Measurements from ENCODE around the gene APOA5. TPM values are rescaled to one million over a fixed set of nuclear protein-coding genes. Genes with fewer than 3 reads are reported as not detected.
A peak's percentile ranks its signal among the peaks of the same experiment; 100 is the strongest.

APOA5 gene
- total and polyA plus RNA-seq, 2 of the 13 experiments (the other 11 are each of a cell fraction or from before 2014, with no cell fraction given), result 44.0 to 49.1 TPM

- TF ChIP-seq ZNF367 (CRISPR knock-in tag; IDR thresholded peaks at IDR 0.05; ENCODE audit: borderline replicate concordance), result no peak
- TF ChIP-seq KDM2A (CRISPR knock-in tag; IDR thresholded peaks at IDR 0.05; ENCODE audit: borderline replicate concordance, low read depth), result peak; percentile 62; the same call in 1 of the 2 replicates
- TF ChIP-seq EZH2 (conservative IDR thresholded peaks at IDR 0.05; ENCODE audit: low read depth, low read length), result no peak
- peak; percentile 58; the same call in 1 of the 2 replicates for TF ChIP-seq ZBTB43 (CRISPR knock-in tag; conservative IDR thresholded peaks at IDR 0.05)
- no peak for TF ChIP-seq ZNF24 (IDR thresholded peaks at IDR 0.05)
- TF ChIP-seq NFAT5 (CRISPR knock-in tag; IDR thresholded peaks at IDR 0.05), result peak; percentile 59; the same call in 1 of the 2 replicates
- peak; percentile 75 for TF ChIP-seq ZNF784 (CRISPR knock-in tag; IDR thresholded peaks at IDR 0.05; ENCODE audit: borderline replicate concordance)
- peak; percentile 56; the same call in 1 of the 2 replicates for TF ChIP-seq CEBPG (CRISPR knock-in tag; IDR thresholded peaks at IDR 0.05)
- TF ChIP-seq POLR2AphosphoS2 (IDR thresholded peaks at IDR 0.05; ENCODE audit: low read depth, low read length), result peak; percentile 83; the same call in 1 of the 2 replicates
- TF ChIP-seq ATF1 (CRISPR knock-in tag; IDR thresholded peaks at IDR 0.05), result no peak
- peak; percentile 95; the same call in 1 of the 2 replicates for TF ChIP-seq SNAI1 (CRISPR knock-in tag; IDR thresholded peaks at IDR 0.05; ENCODE audit: borderline replicate concordance)
- TF ChIP-seq CHD2 (IDR thresholded peaks at IDR 0.05; ENCODE audit: low read depth, low read length), result no peak
- TF ChIP-seq NAIF1 (CRISPR knock-in tag; IDR thresholded peaks at IDR 0.05; ENCODE audit: borderline replicate concordance), result no peak
- TF ChIP-seq SYNCRIP (IDR thresholded peaks at IDR 0.05; ENCODE audit: insufficient read depth, low read depth, low read length), result no peak
- no peak for TF ChIP-seq ZZZ3 (CRISPR knock-in tag; IDR thresholded peaks at IDR 0.05; ENCODE audit: borderline replicate concordance)
- TF ChIP-seq SALL1 (CRISPR knock-in tag; IDR thresholded peaks at IDR 0.05), result peak; percentile 94
- no peak for TF ChIP-seq ZNF564 (CRISPR knock-in tag; IDR thresholded peaks at IDR 0.05)
- TF ChIP-seq ETV5 (CRISPR knock-in tag; IDR thresholded peaks at IDR 0.05; ENCODE audit: borderline replicate concordance), result peak; percentile 23; the same call in 1 of the 2 replicates
- no peak; the same call in 1 of the 2 replicates for TF ChIP-seq ZNF777 (CRISPR knock-in tag; IDR thresholded peaks at IDR 0.05)
- TF ChIP-seq ZNF850 (CRISPR knock-in tag; conservative IDR thresholded peaks at IDR 0.05), result no peak
- no peak for TF ChIP-seq ZNF362 (CRISPR knock-in tag; IDR thresholded peaks at IDR 0.05; ENCODE audit: borderline replicate concordance)
These were observed 45.8 kb upstream of the APOA5 start, which contains the start of gene APOA1 (continued) for GRCh38 chr11:116837231-116838091.

Data from HepG2 (cell line).